Effector CD8-positive, alpha-beta T cell (primary cell): ENCODE results near the gene GALNT18.

Source experiments
- DNase-seq: peaks from one replicate; lab custom pipeline; 2025; lab: John Stamatoyannopoulos, UW

The GALNT18 gene

DNA sequence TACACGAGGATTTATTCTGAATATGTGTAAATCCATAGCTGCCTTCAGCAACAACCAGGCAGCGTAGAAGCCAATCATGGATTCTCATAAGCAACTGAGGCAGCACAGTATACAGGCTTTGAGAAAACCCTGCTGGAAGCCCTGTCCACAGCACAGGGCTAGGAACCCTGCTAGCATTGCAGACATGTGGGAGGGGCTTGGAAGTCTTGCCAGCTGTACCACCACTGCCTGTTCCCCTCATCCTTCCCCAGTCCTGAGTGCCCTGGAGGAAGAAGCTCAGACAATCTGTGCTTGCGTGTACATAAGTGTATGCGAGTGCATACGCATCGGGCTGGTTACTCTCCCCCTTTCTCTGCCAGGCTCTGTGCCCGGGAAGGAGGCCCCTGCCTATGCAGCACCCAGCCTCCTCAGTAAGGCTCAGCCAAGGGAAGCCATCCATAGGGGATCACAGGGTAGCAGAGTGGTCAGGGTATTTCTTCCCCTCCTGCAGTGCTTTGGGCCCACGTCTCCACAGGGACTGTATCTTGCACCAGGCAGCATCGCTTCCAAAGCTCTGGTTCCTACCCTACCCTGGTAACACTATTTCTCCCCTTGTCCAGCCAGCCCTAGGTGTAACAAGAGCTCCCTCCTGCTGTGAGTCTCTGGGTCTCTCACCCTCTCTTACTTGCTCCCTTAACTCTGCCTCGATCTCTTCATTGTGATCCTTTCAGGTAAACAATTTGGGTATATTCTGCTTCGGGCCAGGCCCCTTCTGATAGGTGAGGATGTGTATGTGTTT is 90.5 kb downstream of the GALNT18 start:
- no peak for DNase-seq

- no peak for DNase-seq
Observed at GRCh38 chr11:11528986-11529385, 92.8 kb downstream of the GALNT18 start.

GRCh38 chr11:11525283-11525682 is 96.5 kb downstream of the GALNT18 start:
- no peak for DNase-seq

DNA sequence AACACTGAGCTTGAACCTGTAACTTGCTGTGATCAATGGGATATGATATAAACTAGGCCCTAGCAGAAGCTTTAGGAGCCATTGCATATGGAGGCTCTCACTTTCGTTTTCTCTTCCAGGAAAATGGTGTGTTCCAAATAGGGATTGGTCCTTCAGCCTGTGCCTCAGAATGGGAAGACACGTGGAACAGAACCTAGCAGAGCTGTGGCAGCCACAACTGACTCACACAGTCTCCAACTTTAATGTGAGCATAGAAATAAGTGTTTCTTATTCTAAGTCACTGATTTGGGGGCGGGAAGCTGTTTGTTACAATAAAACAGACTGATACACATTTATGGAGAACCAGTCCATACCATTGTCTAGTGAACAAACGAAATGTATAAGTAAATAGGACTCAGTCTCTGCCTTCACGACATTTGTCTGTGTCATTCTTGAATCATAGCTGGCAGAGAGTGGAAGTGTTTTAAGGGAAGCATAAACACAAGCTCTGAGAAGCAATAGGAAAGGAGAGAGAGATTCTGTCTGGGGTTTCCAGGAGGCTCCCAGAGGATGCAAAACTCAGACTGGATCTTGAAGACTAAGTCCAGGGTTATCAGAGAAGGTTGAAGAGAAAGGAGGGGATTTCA is 97.3 kb downstream of the GALNT18 start:
- DNase-seq, result no peak

GRCh38 chr11:11522591-11522990 is 99.2 kb downstream of the GALNT18 start:
- no peak for DNase-seq

GRCh38 chr11:11521306-11522002 is 100.4 kb downstream of the GALNT18 start:
- no peak for DNase-seq

GRCh38 chr11:11520231-11521015 is 101.4 kb downstream of the GALNT18 start:
- DNase-seq, result no peak

DNA sequence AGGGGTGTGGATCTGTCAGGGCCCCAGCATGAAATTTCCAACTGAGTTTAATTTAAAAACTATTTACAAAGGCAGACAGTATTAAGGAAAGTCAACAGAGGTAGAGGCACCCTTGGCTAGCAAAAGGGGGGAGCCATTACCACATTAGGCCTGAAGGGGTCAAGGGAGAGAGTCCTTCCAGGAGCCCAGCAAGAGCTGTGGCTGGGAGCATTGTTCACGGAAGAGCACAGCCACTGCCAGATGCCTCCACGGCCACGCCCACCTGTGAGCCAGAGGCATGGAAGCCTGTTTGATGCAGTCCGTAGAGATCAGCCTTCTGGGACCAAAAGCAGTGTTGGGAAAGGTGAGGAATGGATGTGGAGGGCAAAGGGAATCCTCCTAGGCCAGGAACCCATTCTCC is 102.6 kb downstream of the GALNT18 start:
- no peak for DNase-seq

DNA sequence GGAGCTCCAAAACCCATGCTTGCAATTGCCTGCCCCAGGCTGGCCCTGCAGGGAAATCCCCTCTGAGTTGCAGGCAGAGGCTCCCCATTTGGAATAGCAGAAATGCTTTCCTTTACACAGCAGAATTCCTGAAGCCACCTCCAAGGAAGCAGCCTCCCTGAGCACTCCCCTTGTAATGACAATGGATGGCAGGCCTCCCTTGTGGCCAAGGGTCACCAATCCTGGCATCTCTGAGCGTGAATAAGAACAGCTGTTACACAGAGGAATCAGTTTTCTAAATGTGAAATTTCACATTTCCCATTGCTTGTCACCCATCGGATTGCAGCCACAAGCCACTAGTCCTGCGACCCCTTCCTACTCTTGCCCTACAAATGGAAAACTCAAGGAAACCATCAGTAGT is 107.6 kb downstream of the GALNT18 start:
- no peak for DNase-seq

DNA sequence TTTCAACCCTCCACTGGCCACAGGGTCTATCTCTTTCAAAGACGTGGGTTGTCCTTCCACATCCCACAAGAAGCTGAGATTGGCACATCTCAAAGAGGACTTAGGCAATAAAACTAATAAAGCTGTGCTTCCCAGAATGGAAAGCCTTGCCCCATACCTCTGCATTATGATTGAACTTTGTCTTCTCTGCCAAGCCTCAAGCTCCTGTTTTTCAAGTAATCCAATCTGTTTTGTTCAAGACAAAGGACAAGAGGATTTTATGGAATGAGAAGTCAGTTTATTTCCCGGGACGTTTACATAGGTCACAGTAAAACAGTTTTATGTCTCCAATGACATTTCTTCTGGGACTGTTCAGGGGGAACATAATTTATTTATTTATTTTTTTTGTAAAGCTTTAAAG is 108.4 kb downstream of the GALNT18 start:
- no peak for DNase-seq

- no peak for DNase-seq
Observed at GRCh38 chr11:11512929-11513328, 108.9 kb downstream of the GALNT18 start.

GRCh38 chr11:11512502-11512901 is 109.3 kb downstream of the GALNT18 start:
- DNase-seq, result no peak

DNA sequence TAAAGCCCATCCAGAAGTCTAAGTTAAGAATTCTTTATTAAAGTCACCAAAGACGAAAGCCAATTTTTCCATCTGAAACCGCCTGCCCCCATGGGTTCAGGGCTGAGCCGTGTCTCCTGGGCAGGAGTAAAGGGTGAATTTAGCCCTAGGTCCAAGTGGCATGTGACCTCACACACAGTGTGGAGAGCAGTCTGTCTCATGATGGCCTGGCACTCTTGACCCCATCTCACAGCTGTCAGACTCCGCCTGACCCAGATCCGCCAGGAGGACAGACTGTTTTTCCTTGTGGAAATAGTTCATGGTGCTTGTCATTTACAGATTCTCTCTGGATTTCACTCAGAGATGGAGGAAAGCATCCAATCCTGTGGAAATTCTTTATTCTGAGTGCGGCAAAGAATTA is 109.7 kb downstream of the GALNT18 start:
- no peak for DNase-seq

GRCh38 chr11:11510939-11511338 is 110.9 kb downstream of the GALNT18 start:
- DNase-seq, result no peak

DNA sequence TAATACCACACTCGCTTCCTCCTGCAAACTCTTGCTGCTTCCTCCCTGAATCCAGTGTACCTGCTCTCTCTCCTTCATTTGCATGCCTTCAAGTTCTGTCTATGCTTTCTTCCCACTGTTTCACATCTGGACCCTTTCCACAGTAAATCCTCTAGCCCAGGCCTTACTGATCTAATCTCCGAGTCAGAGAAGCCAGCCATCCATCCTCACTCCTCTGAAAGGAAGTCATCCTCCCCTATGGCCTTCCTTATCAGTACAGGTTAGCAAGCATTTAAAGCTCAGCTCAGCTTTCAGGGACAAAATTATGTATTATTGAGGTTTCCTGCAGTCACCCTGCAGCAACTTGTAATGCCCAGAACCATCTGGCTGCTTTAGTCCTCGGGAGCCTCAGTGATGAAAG is 116.1 kb downstream of the GALNT18 start:
- DNase-seq, result no peak

DNA sequence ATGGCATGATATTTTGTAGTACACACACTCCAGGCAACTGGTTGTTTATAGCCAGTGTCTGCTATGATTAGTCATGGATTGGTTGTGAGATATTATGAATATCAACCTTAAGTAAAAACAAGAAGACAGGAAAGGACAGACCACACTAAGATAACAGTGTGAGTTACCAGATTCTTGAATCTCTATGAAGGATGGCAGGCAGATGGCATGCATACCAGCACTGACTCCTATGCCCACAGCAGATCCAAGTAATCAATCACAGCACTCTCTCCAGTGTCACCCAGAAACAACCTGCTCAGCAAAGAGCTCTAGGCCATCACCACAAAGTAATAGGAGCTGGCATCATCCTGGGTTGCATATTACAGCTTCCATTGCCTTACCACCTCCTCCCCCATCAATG is 116.6 kb downstream of the GALNT18 start:
- DNase-seq, result no peak

DNA sequence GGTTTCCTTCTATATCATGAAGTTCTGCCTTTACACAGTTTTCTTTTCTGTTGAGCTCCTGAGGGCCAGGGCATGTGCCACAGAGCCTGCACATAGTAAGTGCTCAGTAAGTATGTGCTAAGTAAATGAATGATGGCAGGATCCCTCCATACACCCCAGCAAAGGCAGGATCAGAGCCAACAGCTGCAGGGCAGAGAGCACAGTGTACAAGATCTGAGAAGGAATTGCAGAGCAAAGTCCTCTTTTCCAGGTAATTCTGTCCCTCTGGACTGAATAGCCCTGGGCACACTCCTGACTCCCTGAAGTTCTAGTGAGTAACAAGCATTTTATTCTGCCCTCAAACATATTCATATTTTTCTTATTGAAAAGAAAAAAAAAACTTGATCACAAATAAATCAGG is 117.7 kb downstream of the GALNT18 start:
- DNase-seq, result no peak

- DNase-seq, result no peak
Observed at GRCh38 chr11:11502263-11502861, 119.4 kb downstream of the GALNT18 start.

DNA sequence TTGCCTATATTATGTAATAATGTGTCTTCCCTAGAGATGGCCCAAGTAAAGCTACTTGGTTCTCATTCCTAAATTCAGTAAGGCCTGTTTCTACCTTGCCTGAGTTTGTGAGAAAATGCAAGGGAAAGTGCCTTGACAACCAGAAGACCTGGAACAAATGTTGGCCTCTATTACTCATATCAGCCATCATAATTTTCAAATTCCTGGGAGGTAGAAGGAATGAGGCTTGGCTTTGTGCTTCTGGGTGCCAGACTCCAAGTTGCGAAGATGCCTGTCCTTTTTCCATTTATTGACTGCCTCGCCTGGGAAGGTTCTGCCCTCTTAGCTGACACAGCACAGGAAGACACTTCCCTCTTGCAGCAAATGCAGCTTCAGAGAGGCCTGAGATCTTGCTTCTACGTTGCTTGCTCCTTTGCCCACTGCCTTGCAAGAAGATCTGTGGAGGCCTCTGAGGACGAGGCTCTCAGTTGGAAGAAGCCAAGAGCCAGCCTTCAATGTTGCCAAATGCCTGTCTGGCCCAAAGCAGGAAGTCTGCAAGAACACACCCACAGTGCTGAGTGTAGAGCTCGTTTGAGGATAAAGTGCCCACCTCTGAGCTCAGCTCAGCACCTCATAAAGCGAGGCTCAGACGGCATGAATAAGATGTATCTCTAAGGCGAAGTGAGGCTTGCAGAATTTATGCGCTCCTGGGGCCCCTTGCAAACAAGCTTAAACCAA is 120.1 kb downstream of the GALNT18 start:
- DNase-seq, result no peak

- DNase-seq, result no peak
Observed at GRCh38 chr11:11500744-11501487, 120.9 kb downstream of the GALNT18 start.

GRCh38 chr11:11499300-11499699 is 122.5 kb downstream of the GALNT18 start:
- no peak for DNase-seq
